OCI-LY1 (cell line): Measurements from ENCODE around the gene MYO1E.

Source experiments
- CTCF ChIP-seq: fragments of 200-600 bp; sonication (generic), shearing (Covaris generic); IDR thresholded peaks from 2 replicates; pipeline ENCODE4 v1.5.1; 2017; ENCODE audit warnings: mild to moderate bottlenecking, antibody characterized with exemption, low read length, moderate library complexity, mixed read lengths
- EZH2 ChIP-seq: fragments of 200-600 bp; sonication (generic), shearing (Covaris generic); IDR thresholded peaks from 2 replicates; pipeline ENCODE4 v1.8.0; 2017; ENCODE audit warnings: borderline replicate concordance, mixed run types, mild to moderate bottlenecking, antibody characterized with exemption, low read length, moderate library complexity, mixed read lengths

GRCh38 chr15:59301527-59301926 is 71.1 kb downstream of the MYO1E start:
- TF ChIP-seq CTCF, result no peak
- no peak for TF ChIP-seq EZH2
